Esophagus (tissue), 2 donors: Measurements from ENCODE around the gene MYO6. TPM values are rescaled to one million over a fixed set of nuclear protein-coding genes. Genes with fewer than 3 reads are reported as not detected.

Source experiments
- H3K27ac ChIP-seq, 2 donors: one replicate each; pipeline ENCODE4 v1.5.1; 2013; ENCODE audit warnings: low read depth in 2 of 2, mild to moderate bottlenecking in 2 of 2, inconsistent platforms in 1 of 2, low read length in 1 of 2, moderate library complexity in 1 of 2
- H3K27me3 ChIP-seq, 2 donors: one replicate each; pipeline ENCODE4 v1.6.1; 2013; ENCODE audit warnings: low read length in 2 of 2, control low read depth in 1 of 2, mild to moderate bottlenecking in 1 of 2; ENCODE audit not compliant: insufficient read depth in 2 of 2, control insufficient read depth in 1 of 2
- H3K36me3 ChIP-seq, 2 donors: one replicate each; pipeline ENCODE4 v1.6.1; 2013; ENCODE audit warnings: low read length in 1 of 2; ENCODE audit not compliant: control insufficient read depth in 2 of 2, insufficient read depth in 2 of 2
- H3K4me1 ChIP-seq, 2 donors: one replicate each; pipeline ENCODE4 v1.6.1; 2013; ENCODE audit warnings: low read length in 1 of 2; ENCODE audit not compliant: control insufficient read depth in 2 of 2, insufficient read depth in 2 of 2
- H3K4me3 ChIP-seq, 2 donors: one replicate each; pipeline ENCODE4 v1.5.1; 2013; ENCODE audit warnings: low read length in 2 of 2, mild to moderate bottlenecking in 2 of 2, low read depth in 1 of 2, moderate library complexity in 1 of 2
- H3K9me3 ChIP-seq, 2 donors: one replicate each; pipeline ENCODE4 v1.6.1; 2013; ENCODE audit warnings: mild to moderate bottlenecking in 2 of 2, low read depth in 1 of 2, low read length in 1 of 2, moderate library complexity in 1 of 2; ENCODE audit not compliant: control insufficient read depth in 2 of 2, insufficient read depth in 1 of 2
- WGBS, 2 donors: extraction: QIAGEN DNeasy Blood & Tissue Kit; methylation state at CpG; one replicate each; pipeline ENCODE4 v1.1.7; 2013; 5-methylcytosine and 5-hydroxymethylcytosine counted together
- polyA plus RNA-seq, 2 donors: library from polyadenylated mRNA; stranded (reverse); fragments of 200-250 nt; gene quantifications; one replicate each; pipeline ENCODE4 v1.2.3, GENCODE V29; 2013
- donor health status: healthy with polysubstance abuse.
- donor health status: Bipolar disorder and iron deficiency.

Gene MYO6
- polyA plus RNA-seq, 2 donors: 26.8 to 53.1 TPM

GRCh38 chr6:75863001-75863400 lies 114.0 kb downstream of the MYO6 start:
- Histone ChIP-seq H3K36me3 (peaks cover 3 to 8% of the 10 kb centered on the region in 2 donors), H3K4me1 (no peaks in the 10 kb centered on the region), H3K9me3 (no peaks in the 10 kb centered on the region), H3K27me3 (no peaks in the 10 kb centered on the region), H3K4me3 (no peak overlapping the region), H3K27ac (no peak overlapping the region)
- WGBS, 2 donors: 69 to 97% methylated on average over 3 of the region's 3 CpGs

GRCh38 chr6:75863784-75864183 lies 114.7 kb downstream of the MYO6 start:
- Histone ChIP-seq H3K4me3 (no peak overlapping the region), H3K36me3 (peaks cover 3 to 8% of the 10 kb centered on the region in 2 donors), H3K9me3 (no peaks in the 10 kb centered on the region), H3K27ac (no peak overlapping the region), H3K27me3 (no peaks in the 10 kb centered on the region), H3K4me1 (no peaks in the 10 kb centered on the region)
- 74 to 89% methylated on average over 3 of the region's 3 CpGs for WGBS, 2 donors

GRCh38 chr6:75864446-75864845 lies 115.4 kb downstream of the MYO6 start:
- Histone ChIP-seq H3K36me3 (peaks cover 3 to 8% of the 10 kb centered on the region in 2 donors), H3K4me3 (no peak overlapping the region), H3K27me3 (no peaks in the 10 kb centered on the region), H3K9me3 (no peaks in the 10 kb centered on the region), H3K27ac (no peak overlapping the region), H3K4me1 (no peaks in the 10 kb centered on the region)
- WGBS, 2 donors: 89 to 91% methylated on average over 2 of the region's 2 CpGs

GRCh38 chr6:75870389-75870788 lies 121.3 kb downstream of the MYO6 start:
- H3K27ac ChIP-seq: no peak overlapping the region
- peaks cover 3 to 4% of the 10 kb centered on the region in 2 donors for H3K36me3 ChIP-seq
- H3K4me3 ChIP-seq: no peak overlapping the region
- H3K9me3 ChIP-seq: no peaks in the 10 kb centered on the region
- no peaks in the 10 kb centered on the region for H3K4me1 ChIP-seq
- H3K27me3 ChIP-seq: no peaks in the 10 kb centered on the region
- 48 to 54% methylated on average over 1 of the region's 1 CpG for WGBS, 2 donors

GRCh38 chr6:75874224-75874623 lies 125.2 kb downstream of the MYO6 start:
- Histone ChIP-seq H3K9me3 (no peaks in the 10 kb centered on the region), H3K27ac (no peak overlapping the region), H3K4me3 (no peak overlapping the region), H3K36me3 (peaks cover 0 to 7% of the 10 kb centered on the region in 2 donors), H3K27me3 (no peaks in the 10 kb centered on the region), H3K4me1 (no peaks in the 10 kb centered on the region)
- WGBS, 2 donors: 91 to 93% methylated on average over 2 of the region's 2 CpGs

- H3K9me3 ChIP-seq: no peaks in the 10 kb centered on the region
- no peaks in the 10 kb centered on the region for H3K27me3 ChIP-seq
- H3K4me3 ChIP-seq: no peak overlapping the region
- H3K4me1 ChIP-seq: no peaks in the 10 kb centered on the region
- H3K36me3 ChIP-seq: peaks cover 0 to 7% of the 10 kb centered on the region in 2 donors
- H3K27ac ChIP-seq: no peak overlapping the region
These were observed 127.1 kb downstream of the MYO6 start for GRCh38 chr6:75876152-75876551.

DNA sequence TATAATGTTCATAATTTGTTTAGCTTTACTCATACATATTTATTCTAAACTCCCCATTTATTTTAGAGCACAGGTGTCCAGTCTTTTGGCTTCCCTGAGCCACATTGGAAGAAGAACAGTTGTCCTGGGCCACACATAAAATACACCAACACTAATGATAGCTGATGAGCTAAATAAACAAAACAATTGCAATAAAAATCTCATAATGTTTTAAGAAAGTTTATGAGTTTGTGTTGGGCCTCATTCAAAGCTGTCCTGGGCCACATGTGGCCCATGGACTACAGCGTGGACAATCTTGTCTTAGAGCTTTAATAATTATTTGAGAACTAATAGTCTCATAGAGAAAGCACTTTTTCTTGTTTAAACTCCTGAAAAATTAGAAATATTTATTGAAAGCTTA lies 131.3 kb downstream of the MYO6 start:
- Histone ChIP-seq H3K27ac (no peak overlapping the region), H3K9me3 (no peaks in the 10 kb centered on the region), H3K4me3 (no peak overlapping the region), H3K36me3 (peaks cover 0 to 3% of the 10 kb centered on the region in 2 donors), H3K4me1 (no peaks in the 10 kb centered on the region), H3K27me3 (no peaks in the 10 kb centered on the region)
- 94 to 100% methylated on average over 1 of the region's 1 CpG for WGBS, 2 donors

- no peak overlapping the region for H3K4me3 ChIP-seq
- H3K36me3 ChIP-seq: no peaks in the 10 kb centered on the region
- no peaks in the 10 kb centered on the region for H3K9me3 ChIP-seq
- 65 to 91% methylated on average over 2 of the region's 2 CpGs for WGBS, 2 donors
- no peaks in the 10 kb centered on the region for H3K27me3 ChIP-seq
- no peaks in the 10 kb centered on the region for H3K4me1 ChIP-seq
- H3K27ac ChIP-seq: no peak overlapping the region
These were observed 133.7 kb downstream of the MYO6 start for GRCh38 chr6:75882734-75883133.

GRCh38 chr6:75884822-75885221 lies 135.8 kb downstream of the MYO6 start:
- WGBS, 2 donors: 75 to 89% methylated on average over 2 of the region's 2 CpGs
- Histone ChIP-seq H3K4me3 (no peak overlapping the region), H3K4me1 (no peaks in the 10 kb centered on the region), H3K27me3 (no peaks in the 10 kb centered on the region), H3K36me3 (no peaks in the 10 kb centered on the region), H3K27ac (no peak overlapping the region), H3K9me3 (no peaks in the 10 kb centered on the region)

GRCh38 chr6:75892384-75892783 lies 143.3 kb downstream of the MYO6 start:
- Histone ChIP-seq H3K36me3 (no peaks in the 10 kb centered on the region), H3K27me3 (no peaks in the 10 kb centered on the region), H3K27ac (no peak overlapping the region), H3K4me1 (no peaks in the 10 kb centered on the region), H3K9me3 (no peaks in the 10 kb centered on the region), H3K4me3 (no peak overlapping the region)
- 93 to 94% methylated on average over 8 of the region's 8 CpGs for WGBS, 2 donors
